ENCODE data around the gene RAB13. TPM values are rescaled to one million over a fixed set of nuclear protein-coding genes. Genes with fewer than 3 reads are reported as not detected.
A peak's percentile ranks its signal among the peaks of the same experiment; 100 is the strongest.

The RAB13 gene
- total and polyA plus RNA-seq, 12 donors: 42.9 to 114 (median 58.1) TPM

- peak in 1 of 2 donors; percentile 9 for DNase-seq
- 92 to 95% methylated on average over 34 of the region's 34 CpGs for WGBS, 2 donors
- H3K9me3 ChIP-seq: no peaks in the 10 kb centered on the region
- no peaks in the 10 kb centered on the region for H3K27me3 ChIP-seq
- H3K4me3 ChIP-seq: no peak overlapping the region
- peak overlapping the region in 2 of 10 donors; percentile 53 to 100 for H3K27ac ChIP-seq
- intact Hi-C loops (cut with DNase I): loop anchor here in 3 of 10 donors (10.0 kb wide), 2 partner anchors 117 to 147 kb away; no protein-coding TSS in a partner anchor
- ATAC-seq: no peak
- peaks cover 5 to 40% (median 28%) of the 10 kb centered on the region in 9 donors for H3K4me1 ChIP-seq
- no peak for TF ChIP-seq CTCF (IDR thresholded peaks at IDR 0.05)
- peaks cover 0 to 70% (median 30%) of the 10 kb centered on the region in 9 donors for H3K36me3 ChIP-seq
These were observed 44.1 kb downstream of the RAB13 start for GRCh38 chr1:153941826-153942725.

- peak in 1 of 2 donors; percentile 8 for DNase-seq
These were observed 45.4 kb downstream of the RAB13 start for GRCh38 chr1:153940756-153941155.

GRCh38 chr1:153939476-153939875 is 46.7 kb downstream of the RAB13 start:
- Histone ChIP-seq H3K4me3 (no peak overlapping the region), H3K36me3 (peaks cover 0 to 96% (median 54%) of the 10 kb centered on the region in 9 donors), H3K4me1 (peaks cover 0 to 23% (median 15%) of the 10 kb centered on the region in 9 donors), H3K9me3 (no peaks in the 10 kb centered on the region), H3K27ac (no peak overlapping the region), H3K27me3 (no peaks in the 10 kb centered on the region)
- TF ChIP-seq CTCF (IDR thresholded peaks at IDR 0.05): no peak
- no peak for ATAC-seq
- 89 to 93% methylated on average over 12 of the region's 12 CpGs for WGBS, 2 donors
- DNase-seq: peak in 1 of 2 donors; percentile 4
- intact Hi-C loops (cut with DNase I): loop anchor here in 1 of 10 donors (10.0 kb wide), 1 partner anchor 125 kb away; no protein-coding TSS in a partner anchor

More at GRCh38 chr1:153940756-153941155, 45.4 kb downstream of the RAB13 start:
- no peak for ATAC-seq
- no peak for TF ChIP-seq CTCF (IDR thresholded peaks at IDR 0.05)
- intact Hi-C loops (cut with DNase I): loop anchor here in 3 of 10 donors (10.0 kb wide), 2 partner anchors 116 to 146 kb away; no protein-coding TSS in a partner anchor
- Histone ChIP-seq H3K4me3 (no peak overlapping the region), H3K27me3 (no peaks in the 10 kb centered on the region), H3K36me3 (peaks cover 0 to 83% (median 43%) of the 10 kb centered on the region in 9 donors), H3K4me1 (peaks cover 2 to 35% (median 23%) of the 10 kb centered on the region in 9 donors), H3K9me3 (no peaks in the 10 kb centered on the region), H3K27ac (no peak overlapping the region)
- 90 to 92% methylated on average over 8 of the region's 8 CpGs for WGBS, 2 donors

- intact Hi-C loops (cut with DNase I): loop anchor here in 1 of 10 donors (10.0 kb wide), 1 partner anchor 124 kb away; no protein-coding TSS in a partner anchor
- 81 to 93% methylated on average over 3 of the region's 3 CpGs for WGBS, 2 donors
- ATAC-seq (no peak), DNase-seq (peak in 1 of 2 donors; percentile 2)
- H3K9me3 ChIP-seq: no peaks in the 10 kb centered on the region
- no peak overlapping the region for H3K27ac ChIP-seq
- TF ChIP-seq CTCF (IDR thresholded peaks at IDR 0.05): no peak
- H3K36me3 ChIP-seq: peaks cover 0 to 98% (median 58%) of the 10 kb centered on the region in 9 donors
- peaks cover 0 to 18% (median 10%) of the 10 kb centered on the region in 9 donors for H3K4me1 ChIP-seq
- no peaks in the 10 kb centered on the region for H3K27me3 ChIP-seq
- no peak overlapping the region for H3K4me3 ChIP-seq
These were observed 47.1 kb downstream of the RAB13 start for GRCh38 chr1:153938996-153939395.

Data from heart right ventricle (tissue), 16 donors.